T47D (cell line): Measurements from ENCODE around the gene GPAM.
"Not testable (repeated sequence)": the region's sequence is repeated elsewhere in the genome, so short reads cannot be mapped to it uniquely, and the experiment has no call there.

Experiments
- DNase-seq, 2 experiments: peaks; one replicate each; pipeline versions ENCODE4 v3.0.0 to v3.0.0-alpha.2; 2011 to 2012; ENCODE audit warnings: low read depth in 1 of 2, low spot score in 1 of 2
- JUND ChIP-seq: IDR thresholded peaks from 2 replicates; pipeline ENCODE4 v1.6.1; 2012; ENCODE audit warnings: low read depth
- in situ Hi-C: cut with HindIII; loops from 2 replicates; pipeline ENCODE4 v1.10.0; 2016; ENCODE audit warnings: low sequenced_read_pairs, low pct_unique_long_range_greater_than_20kb

The GPAM gene, protein sequence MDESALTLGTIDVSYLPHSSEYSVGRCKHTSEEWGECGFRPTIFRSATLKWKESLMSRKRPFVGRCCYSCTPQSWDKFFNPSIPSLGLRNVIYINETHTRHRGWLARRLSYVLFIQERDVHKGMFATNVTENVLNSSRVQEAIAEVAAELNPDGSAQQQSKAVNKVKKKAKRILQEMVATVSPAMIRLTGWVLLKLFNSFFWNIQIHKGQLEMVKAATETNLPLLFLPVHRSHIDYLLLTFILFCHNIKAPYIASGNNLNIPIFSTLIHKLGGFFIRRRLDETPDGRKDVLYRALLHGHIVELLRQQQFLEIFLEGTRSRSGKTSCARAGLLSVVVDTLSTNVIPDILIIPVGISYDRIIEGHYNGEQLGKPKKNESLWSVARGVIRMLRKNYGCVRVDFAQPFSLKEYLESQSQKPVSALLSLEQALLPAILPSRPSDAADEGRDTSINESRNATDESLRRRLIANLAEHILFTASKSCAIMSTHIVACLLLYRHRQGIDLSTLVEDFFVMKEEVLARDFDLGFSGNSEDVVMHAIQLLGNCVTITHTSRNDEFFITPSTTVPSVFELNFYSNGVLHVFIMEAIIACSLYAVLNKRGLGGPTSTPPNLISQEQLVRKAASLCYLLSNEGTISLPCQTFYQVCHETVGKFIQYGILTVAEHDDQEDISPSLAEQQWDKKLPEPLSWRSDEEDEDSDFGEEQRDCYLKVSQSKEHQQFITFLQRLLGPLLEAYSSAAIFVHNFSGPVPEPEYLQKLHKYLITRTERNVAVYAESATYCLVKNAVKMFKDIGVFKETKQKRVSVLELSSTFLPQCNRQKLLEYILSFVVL

DNA sequence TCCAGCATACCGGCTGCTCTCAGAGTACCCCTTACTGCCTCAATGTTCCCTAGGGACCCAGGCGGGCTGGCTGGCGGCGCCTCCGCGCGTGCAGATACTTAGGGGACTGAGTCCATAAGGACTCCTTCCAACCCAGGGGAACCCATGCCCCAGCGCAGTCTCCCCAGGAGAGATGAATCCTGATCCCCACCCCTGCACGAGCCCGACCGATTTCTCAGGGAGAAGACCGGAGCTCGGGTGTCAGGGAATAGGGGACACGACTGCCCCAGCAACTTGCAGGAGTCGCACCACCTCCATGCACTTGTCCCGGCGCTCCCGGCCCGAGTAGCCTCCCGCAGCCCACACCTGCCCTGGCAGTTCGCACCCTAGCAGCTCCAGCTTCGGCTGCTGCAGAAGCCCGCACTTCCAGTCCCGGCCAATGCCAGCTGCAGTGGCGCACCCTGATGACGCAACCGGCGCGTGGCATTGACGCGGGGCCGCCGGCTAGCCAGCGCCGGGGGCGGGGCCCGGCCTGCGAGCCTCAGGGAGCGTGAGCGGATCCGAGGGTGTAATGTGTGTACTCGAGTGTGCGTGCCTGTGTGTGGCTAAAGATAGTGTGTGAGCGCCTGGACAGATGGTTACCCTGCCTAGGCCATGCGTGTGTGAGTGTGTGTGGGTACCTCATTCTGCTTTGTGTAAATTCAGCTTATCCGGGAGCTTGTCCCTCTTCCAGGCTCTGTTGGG, at the start of gene GPAM:
Gene GPAM (minus strand): TSS at position 437 of the 723 bp plus-strand sequence. CDS start 1,981 bp downstream, outside the sequence.
- no peak for TF ChIP-seq JUND
- DNase-seq: peak; percentile 62 to 89
- in situ Hi-C loops: no loop called here

DNA sequence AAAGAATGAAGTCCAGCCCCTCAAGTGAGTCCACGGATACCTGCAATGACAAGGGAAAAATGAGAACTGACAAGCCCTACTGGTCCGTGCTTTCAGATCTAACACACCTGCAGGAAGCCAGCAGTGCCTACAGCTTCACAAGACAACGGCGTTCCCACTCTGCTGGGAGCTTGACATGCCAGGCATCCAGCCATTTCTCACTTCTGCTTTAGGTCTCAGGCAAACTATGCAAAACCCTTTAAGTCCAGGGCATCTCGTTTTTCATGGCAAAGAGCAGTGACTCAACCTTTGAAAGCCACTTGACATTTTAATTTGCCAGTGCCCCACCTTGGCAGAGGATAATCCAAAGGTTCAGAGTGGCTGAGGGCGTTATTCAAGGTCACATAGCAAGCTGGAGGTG, 49.1 kb upstream of the GPAM start:
- no peak for TF ChIP-seq JUND

DNA sequence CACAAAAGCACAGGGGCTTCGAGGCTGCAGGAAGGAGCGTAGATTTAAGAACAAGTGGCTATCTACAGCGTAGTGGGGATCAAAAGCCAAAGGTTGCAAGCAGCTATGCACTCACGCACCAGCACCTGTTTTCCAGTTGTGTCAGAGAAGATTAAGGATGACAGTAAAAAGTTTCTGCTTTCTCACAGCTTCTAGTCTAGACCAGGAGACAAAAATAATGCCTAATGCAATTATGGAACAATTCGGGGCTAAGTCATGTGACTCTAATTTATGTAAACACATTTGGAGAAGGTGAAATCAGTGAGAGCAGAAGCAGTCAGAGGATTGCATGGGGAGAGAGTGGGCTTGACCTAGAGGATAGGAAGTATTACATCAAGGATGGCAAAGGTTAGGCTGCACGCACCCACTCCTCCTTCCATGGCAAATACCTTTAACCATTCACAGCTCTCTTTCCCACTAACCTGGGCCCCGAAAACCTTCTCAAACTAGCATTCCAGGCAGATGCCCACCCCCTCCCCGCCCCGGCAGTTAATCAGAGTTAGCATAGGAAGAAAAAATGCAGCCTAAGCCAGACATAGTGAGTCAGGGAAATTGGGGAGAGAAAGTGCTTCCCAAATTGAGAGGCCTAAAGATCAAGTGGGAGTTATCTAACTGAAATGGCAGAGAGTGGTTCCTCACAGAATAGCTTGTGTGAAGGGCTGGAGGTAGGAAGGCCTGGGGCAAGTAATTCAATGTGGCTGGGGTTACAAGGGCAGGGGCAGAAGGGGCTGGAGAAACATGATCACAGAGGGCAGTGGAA, 48.2 kb upstream of the GPAM start:
- in situ Hi-C loops: no loop called here
- TF ChIP-seq JUND: no peak
- DNase-seq: no peak

More for the DNA sequence above, 49.1 kb upstream of the GPAM start:
- no peak for DNase-seq
- in situ Hi-C loops: no loop called here

DNA sequence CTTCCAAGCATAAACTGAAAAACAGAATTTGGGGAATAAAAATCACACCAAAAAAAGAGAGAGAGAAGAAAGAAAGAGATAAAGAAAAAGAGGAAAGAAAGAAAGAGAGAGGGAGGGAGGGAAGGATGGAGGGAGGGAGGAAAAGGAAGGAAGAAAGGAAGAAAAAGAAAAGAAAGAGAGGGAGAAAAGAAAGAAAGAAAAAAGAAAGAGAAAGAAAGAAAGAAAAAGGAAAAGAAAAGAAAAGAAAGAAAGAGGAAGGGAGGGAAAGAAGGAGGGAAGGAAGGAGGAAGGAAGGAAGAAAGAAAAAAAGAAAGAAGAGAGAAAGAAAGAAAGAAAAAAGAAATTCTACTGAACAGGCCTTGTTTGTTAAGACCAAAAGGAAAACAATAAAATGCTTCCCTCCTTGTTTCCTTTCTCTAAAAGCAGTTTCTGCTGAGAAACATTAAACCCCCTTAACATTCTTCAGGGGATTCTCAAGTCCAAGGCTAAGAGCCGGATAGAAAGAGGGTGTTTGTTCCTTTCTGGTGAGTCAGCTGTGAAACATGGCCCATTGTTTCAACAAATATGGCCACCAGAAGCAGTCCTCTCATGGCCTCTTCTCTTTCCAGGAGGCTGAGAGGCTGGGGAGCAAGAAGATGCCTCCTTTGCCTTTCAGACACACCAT, 46.9 kb upstream of the GPAM start:
- no peak for DNase-seq
- in situ Hi-C loops: no loop called here
- no peak for TF ChIP-seq JUND

GRCh38 chr10:112229901-112230300, 46.3 kb upstream of the GPAM start:
- TF ChIP-seq JUND: no peak
- in situ Hi-C loops: no loop called here
- DNase-seq: no peak

DNA sequence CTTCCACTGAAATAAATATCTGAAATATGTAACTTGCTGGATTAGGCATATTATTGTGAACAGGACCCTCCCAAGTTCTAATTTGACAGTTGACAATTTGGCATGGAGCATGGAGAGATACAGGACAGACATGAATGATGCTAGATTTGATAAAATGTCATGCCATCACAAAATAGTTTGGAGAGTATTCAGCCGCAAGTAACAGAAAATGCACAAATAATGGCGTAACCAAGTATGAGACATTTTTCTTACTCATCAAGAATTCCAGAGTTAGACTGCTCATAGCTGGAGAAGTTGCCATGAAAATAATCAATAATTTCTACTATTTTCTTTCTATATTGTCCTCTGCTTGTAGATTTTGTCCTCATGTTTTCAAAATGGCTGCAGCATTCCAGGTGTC, 45.5 kb upstream of the GPAM start:
- TF ChIP-seq JUND: no peak
- in situ Hi-C loops: no loop called here
- no peak for DNase-seq

GRCh38 chr10:112228366-112229088, 45.0 kb upstream of the GPAM start:
- DNase-seq, in situ Hi-C loops: not testable (repeated sequence)

- no peak for TF ChIP-seq JUND
- in situ Hi-C loops: no loop called here
- DNase-seq: peak in 1 of 2 experiments; percentile 13
Observed at GRCh38 chr10:112227331-112227987, 43.9 kb upstream of the GPAM start.

DNA sequence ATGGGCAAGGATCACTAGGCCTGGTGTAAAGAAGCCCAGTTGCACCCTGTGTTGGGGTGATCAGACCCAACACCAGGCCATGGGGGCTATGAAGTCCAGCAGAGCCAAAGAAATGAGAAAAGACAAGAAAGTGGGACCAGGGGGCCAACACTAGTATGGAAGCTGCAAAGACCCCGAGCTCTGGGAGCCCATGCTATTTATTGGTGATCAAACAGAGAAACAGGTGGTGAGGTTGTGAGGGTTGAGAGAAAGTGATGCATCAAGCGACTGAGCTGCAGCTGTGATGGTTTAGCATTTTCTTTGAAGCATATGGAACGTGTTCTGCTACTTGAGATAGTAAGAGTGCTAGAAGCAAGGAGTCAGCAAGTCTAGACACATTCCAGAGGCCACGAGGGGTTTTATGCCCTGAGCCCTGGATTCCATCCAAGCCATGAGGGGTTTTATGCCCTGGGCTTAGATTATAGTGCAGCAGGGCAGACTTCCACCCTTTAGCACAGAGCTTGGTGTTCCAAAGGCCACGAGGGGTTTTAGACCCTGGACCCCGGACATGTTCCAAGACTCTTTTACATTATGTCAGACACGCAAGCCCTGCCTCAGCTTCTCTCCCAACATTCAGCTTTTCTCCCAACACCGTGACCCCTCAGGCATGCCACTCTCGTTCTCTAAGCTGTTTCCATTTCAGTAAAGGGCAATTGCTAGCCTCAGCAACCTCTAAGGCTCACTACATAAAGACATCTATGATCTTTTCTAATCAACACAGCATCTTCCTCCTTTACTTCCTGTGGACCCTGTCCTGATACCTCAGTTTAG, 43.1 kb upstream of the GPAM start:
- TF ChIP-seq JUND: no peak
- in situ Hi-C loops: no loop called here
- DNase-seq: no peak
